Transverse colon (tissue), 4 donors: Measurements from ENCODE around the gene HDAC4. TPM values are rescaled to one million over a fixed set of nuclear protein-coding genes. Genes with fewer than 3 reads are reported as not detected.

Source experiments
- DNase-seq: peaks from one replicate; pipeline ENCODE4 v3.0.0-alpha.2; 2019
- H3K27ac ChIP-seq, 4 donors: fragments of 200-600 bp; sonication (generic); 2 replicates each; pipeline ENCODE4 v1.5.1; 2016 to 2018; ENCODE audit warnings: inconsistent platforms in 4 of 4
- H3K27me3 ChIP-seq: fragments of 200-600 bp; sonication (generic); 2 replicates; pipeline ENCODE4 v1.5.1; 2017; ENCODE audit warnings: inconsistent platforms
- H3K36me3 ChIP-seq, 4 donors: fragments of 200-600 bp; sonication (generic); 2 replicates each; pipeline ENCODE4 v1.5.1; 2017 to 2019; ENCODE audit warnings: inconsistent platforms in 4 of 4
- H3K4me1 ChIP-seq, 4 donors: fragments of 200-600 bp; sonication (generic); 2 replicates each; pipeline ENCODE4 v1.5.1; 2017 to 2020; ENCODE audit warnings: inconsistent platforms in 4 of 4
- H3K4me3 ChIP-seq, 4 donors: fragments of 200-600 bp; sonication (generic); 1 replicate in 1 of 4; 2 replicates in 3 of 4; pipeline versions ENCODE4 v1.5.1 to v1.6.1; 2017 to 2019; ENCODE audit warnings: inconsistent platforms in 4 of 4
- H3K9me3 ChIP-seq, 2 donors: fragments of 200-600 bp; sonication (generic); 2 replicates each; pipeline ENCODE4 v1.5.1; 2017 to 2019; ENCODE audit warnings: inconsistent platforms in 2 of 2
- CTCF ChIP-seq, 5 experiments: fragments of 200-600 bp in 3 of 5; fragments of 450-650 bp in 2 of 5; sonication (generic) in 3 of 5; IDR thresholded peaks; 1 replicate in 2 of 5; 2 replicates in 3 of 5; pipeline ENCODE4 v1.5.1; 2016 to 2017; ENCODE audit warnings: antibody characterized with exemption in 5 of 5, inconsistent platforms in 3 of 5, mild to moderate bottlenecking in 2 of 5, moderate library complexity in 1 of 5
- EP300 ChIP-seq: sonication (generic); formaldehyde crosslinking; IDR thresholded peaks from one replicate; pipeline ENCODE4 v1.6.1; 2017; ENCODE audit warnings: antibody characterized with exemption, low read depth
- POLR2A ChIP-seq: fragments of 450-650 bp; IDR thresholded peaks from one replicate; pipeline ENCODE4 v1.6.1; 2016; ENCODE audit warnings: antibody characterized with exemption, mild to moderate bottlenecking, moderate library complexity
- POLR2AphosphoS5 ChIP-seq, 3 donors: sonication (generic); formaldehyde crosslinking; IDR thresholded peaks; one replicate each; pipeline ENCODE4 v1.6.1; 2016; ENCODE audit warnings: antibody characterized with exemption in 3 of 3
- WGBS, 2 donors: methylation state at CpG; one replicate each; pipeline ENCODE4 v1.1.5; 2018; ENCODE audit warnings: low coverage in 1 of 2; 5-methylcytosine and 5-hydroxymethylcytosine counted together
- in situ Hi-C, 4 donors: fragments of 200-750 bp; cut with MboI; loops; one replicate each; pipeline versions ENCODE4 v1.15.0 to v1.15.1; 2017; ENCODE audit warnings: low sequenced_read_pairs in 3 of 4, low pct_ligation_motif_present in 1 of 4, low pct_unique_long_range_greater_than_20kb in 1 of 4
- intact Hi-C: fragments of 100-400 bp; cut with DNase I; formaldehyde crosslinking; loops from one replicate; pipeline ENCODE4 v1.15.1; 2023; ENCODE audit warnings: low total_unique reads
- total RNA-seq, 4 donors: library from RNA; depleted of rRNA; stranded (reverse); fragments of >200 nt; gene quantifications; one replicate each; pipeline ENCODE4 v1.1.0, GENCODE V29; 2016

Gene HDAC4
- total RNA-seq, 4 donors from 2014 or later: 33.9 to 192 (median 112) TPM

GRCh38 chr2:239206851-239207250, 194.0 kb downstream of the HDAC4 start:
- intact Hi-C loops (no loop called here), in situ Hi-C loops (no loop called here)
- 81 to 96% methylated on average over 3 of the region's 3 CpGs for WGBS, 2 donors
- H3K4me1 ChIP-seq: peaks cover 0 to 23% (median 14%) of the 10 kb centered on the region in 4 donors
- H3K9me3 ChIP-seq: no peaks in the 10 kb centered on the region
- H3K27ac ChIP-seq: no peak overlapping the region
- no peaks in the 10 kb centered on the region for H3K36me3 ChIP-seq
- no peak overlapping the region for H3K4me3 ChIP-seq
- no peaks in the 10 kb centered on the region for H3K27me3 ChIP-seq
- TF ChIP-seq POLR2A (no peak), CTCF (IDR thresholded peaks at IDR 0.05) (no peak), POLR2AphosphoS5 (IDR thresholded peaks at IDR 0.05) (no peak), EP300 (no peak)
- no peak for DNase-seq

- WGBS, 2 donors: 92 to 95% methylated on average over 2 to 5 of the region's 5 CpGs
- TF ChIP-seq POLR2A (no peak), EP300 (no peak), POLR2AphosphoS5 (IDR thresholded peaks at IDR 0.05) (no peak), CTCF (IDR thresholded peaks at IDR 0.05) (no peak)
- Histone ChIP-seq H3K27ac (no peak overlapping the region), H3K4me3 (no peak overlapping the region), H3K4me1 (peaks cover 0 to 16% (median 14%) of the 10 kb centered on the region in 4 donors), H3K9me3 (no peaks in the 10 kb centered on the region), H3K27me3 (no peaks in the 10 kb centered on the region), H3K36me3 (no peaks in the 10 kb centered on the region)
- no peak for DNase-seq
- intact Hi-C loops: no loop called here
- in situ Hi-C loops: no loop called here
These were observed 194.8 kb downstream of the HDAC4 start for GRCh38 chr2:239206042-239206441.

GRCh38 chr2:239204876-239205468, 195.8 kb downstream of the HDAC4 start:
- TF ChIP-seq EP300 (no peak), POLR2A (no peak), CTCF (IDR thresholded peaks at IDR 0.05) (no peak), POLR2AphosphoS5 (IDR thresholded peaks at IDR 0.05) (no peak)
- Histone ChIP-seq H3K36me3 (no peaks in the 10 kb centered on the region), H3K9me3 (no peaks in the 10 kb centered on the region), H3K27ac (no peak overlapping the region), H3K4me1 (peaks cover 0 to 23% (median 13%) of the 10 kb centered on the region in 4 donors), H3K4me3 (no peak overlapping the region), H3K27me3 (no peaks in the 10 kb centered on the region)
- WGBS, 2 donors: 72 to 88% methylated on average over 6 to 11 of the region's 11 CpGs
- intact Hi-C loops: no loop called here
- in situ Hi-C loops: no loop called here
- no peak for DNase-seq

GRCh38 chr2:239204136-239204875, 196.5 kb downstream of the HDAC4 start:
- TF ChIP-seq POLR2A (no peak), POLR2AphosphoS5 (IDR thresholded peaks at IDR 0.05) (no peak)
- Histone ChIP-seq H3K27ac (no peak overlapping the region), H3K4me3 (no peak overlapping the region), H3K27me3 (no peaks in the 10 kb centered on the region), H3K36me3 (no peaks in the 10 kb centered on the region), H3K4me1 (peaks cover 0 to 25% (median 14%) of the 10 kb centered on the region in 4 donors), H3K9me3 (no peaks in the 10 kb centered on the region)
- WGBS, 2 donors: 92% methylated on average over 28 of the region's 28 CpGs; no CpG with 5 or more reads in 1 of the 2 donors
- in situ Hi-C loops: no loop called here
- no peak for DNase-seq
- intact Hi-C loops: no loop called here
